Measurements from ENCODE around the gene NOA1. TPM values are rescaled to one million over a fixed set of nuclear protein-coding genes. Genes with fewer than 3 reads are reported as not detected.

Gene NOA1
- polyA plus RNA-seq, 1 donor from 2014 or later = 17.1 TPM

- H3K36me3 ChIP-seq (ENCODE audit: insufficient read depth, low read length) = peaks cover 11% of the 10 kb centered on the region
- peaks cover 8% of the 10 kb centered on the region for H3K79me2 ChIP-seq (replicated peaks; ENCODE audit: insufficient read depth, low read length)
- H2AFZ ChIP-seq (ENCODE audit: low read depth, low read length) = no peak overlapping the region
- no peaks in the 10 kb centered on the region for H3F3A ChIP-seq (ENCODE audit: insufficient read depth, low read length, poor library complexity, severe bottlenecking)
- no peaks in the 10 kb centered on the region for H4K20me1 ChIP-seq (ENCODE audit: insufficient read depth)
- H3K4me2 ChIP-seq (ENCODE audit: low read length) = no peak overlapping the region
- no peak overlapping the region for H3K4me3 ChIP-seq (ENCODE audit: low read length)
- H3K27ac ChIP-seq (ENCODE audit: low read length) = no peak overlapping the region
- H3K9me3 ChIP-seq (ENCODE audit: low read length) = no peaks in the 10 kb centered on the region
- no peak overlapping the region for H3K9ac ChIP-seq (ENCODE audit: low read length)
- no peaks in the 10 kb centered on the region for H3K27me3 ChIP-seq (ENCODE audit: insufficient read depth, low read depth, low read length)
- no peaks in the 10 kb centered on the region for H3K9me2 ChIP-seq (ENCODE audit: insufficient read depth, low read length)
- TF ChIP-seq MXI1 (conservative IDR thresholded peaks at IDR 0.05; ENCODE audit: poor library complexity, severe bottlenecking) (no peak), RAD21 (conservative IDR thresholded peaks at IDR 0.05) (no peak), SMC3 (conservative IDR thresholded peaks at IDR 0.05; ENCODE audit: poor library complexity) (no peak), POLR2AphosphoS5 (IDR thresholded peaks at IDR 0.05) (no peak), TAF1 (IDR thresholded peaks at IDR 0.05; ENCODE audit: low read depth) (no peak), EZH2 (IDR thresholded peaks at IDR 0.05; ENCODE audit: borderline replicate concordance, insufficient read depth, low read length, poor library complexity, severe bottlenecking) (no peak), EP300 (conservative IDR thresholded peaks at IDR 0.05; ENCODE audit: poor library complexity, severe bottlenecking) (no peak)
- TF ChIP-seq, protein P1, sequence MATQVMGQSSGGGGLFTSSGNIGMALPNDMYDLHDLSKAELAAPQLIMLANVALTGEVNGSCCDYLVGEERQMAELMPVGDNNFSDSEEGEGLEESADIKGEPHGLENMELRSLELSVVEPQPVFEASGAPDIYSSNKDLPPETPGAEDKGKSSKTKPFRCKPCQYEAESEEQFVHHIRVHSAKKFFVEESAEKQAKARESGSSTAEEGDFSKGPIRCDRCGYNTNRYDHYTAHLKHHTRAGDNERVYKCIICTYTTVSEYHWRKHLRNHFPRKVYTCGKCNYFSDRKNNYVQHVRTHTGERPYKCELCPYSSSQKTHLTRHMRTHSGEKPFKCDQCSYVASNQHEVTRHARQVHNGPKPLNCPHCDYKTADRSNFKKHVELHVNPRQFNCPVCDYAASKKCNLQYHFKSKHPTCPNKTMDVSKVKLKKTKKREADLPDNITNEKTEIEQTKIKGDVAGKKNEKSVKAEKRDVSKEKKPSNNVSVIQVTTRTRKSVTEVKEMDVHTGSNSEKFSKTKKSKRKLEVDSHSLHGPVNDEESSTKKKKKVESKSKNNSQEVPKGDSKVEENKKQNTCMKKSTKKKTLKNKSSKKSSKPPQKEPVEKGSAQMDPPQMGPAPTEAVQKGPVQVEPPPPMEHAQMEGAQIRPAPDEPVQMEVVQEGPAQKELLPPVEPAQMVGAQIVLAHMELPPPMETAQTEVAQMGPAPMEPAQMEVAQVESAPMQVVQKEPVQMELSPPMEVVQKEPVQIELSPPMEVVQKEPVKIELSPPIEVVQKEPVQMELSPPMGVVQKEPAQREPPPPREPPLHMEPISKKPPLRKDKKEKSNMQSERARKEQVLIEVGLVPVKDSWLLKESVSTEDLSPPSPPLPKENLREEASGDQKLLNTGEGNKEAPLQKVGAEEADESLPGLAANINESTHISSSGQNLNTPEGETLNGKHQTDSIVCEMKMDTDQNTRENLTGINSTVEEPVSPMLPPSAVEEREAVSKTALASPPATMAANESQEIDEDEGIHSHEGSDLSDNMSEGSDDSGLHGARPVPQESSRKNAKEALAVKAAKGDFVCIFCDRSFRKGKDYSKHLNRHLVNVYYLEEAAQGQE (IDR thresholded peaks at IDR 0.05; ENCODE audit: borderline replicate concordance) = no peak
- TF ChIP-seq, protein P2, sequence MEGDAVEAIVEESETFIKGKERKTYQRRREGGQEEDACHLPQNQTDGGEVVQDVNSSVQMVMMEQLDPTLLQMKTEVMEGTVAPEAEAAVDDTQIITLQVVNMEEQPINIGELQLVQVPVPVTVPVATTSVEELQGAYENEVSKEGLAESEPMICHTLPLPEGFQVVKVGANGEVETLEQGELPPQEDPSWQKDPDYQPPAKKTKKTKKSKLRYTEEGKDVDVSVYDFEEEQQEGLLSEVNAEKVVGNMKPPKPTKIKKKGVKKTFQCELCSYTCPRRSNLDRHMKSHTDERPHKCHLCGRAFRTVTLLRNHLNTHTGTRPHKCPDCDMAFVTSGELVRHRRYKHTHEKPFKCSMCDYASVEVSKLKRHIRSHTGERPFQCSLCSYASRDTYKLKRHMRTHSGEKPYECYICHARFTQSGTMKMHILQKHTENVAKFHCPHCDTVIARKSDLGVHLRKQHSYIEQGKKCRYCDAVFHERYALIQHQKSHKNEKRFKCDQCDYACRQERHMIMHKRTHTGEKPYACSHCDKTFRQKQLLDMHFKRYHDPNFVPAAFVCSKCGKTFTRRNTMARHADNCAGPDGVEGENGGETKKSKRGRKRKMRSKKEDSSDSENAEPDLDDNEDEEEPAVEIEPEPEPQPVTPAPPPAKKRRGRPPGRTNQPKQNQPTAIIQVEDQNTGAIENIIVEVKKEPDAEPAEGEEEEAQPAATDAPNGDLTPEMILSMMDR (IDR thresholded peaks at IDR 0.05; ENCODE audit: poor library complexity, severe bottlenecking) = no peak
Observed at GRCh38 chr4:56972389-56972788, 5.0 kb downstream of the NOA1 start.

- Histone ChIP-seq H3K4me3 (ENCODE audit: low read length) (no peak overlapping the region), H3K27ac (ENCODE audit: low read length) (no peak overlapping the region), H3F3A (ENCODE audit: insufficient read depth, low read length, poor library complexity, severe bottlenecking) (no peaks in the 10 kb centered on the region), H3K36me3 (ENCODE audit: insufficient read depth, low read length) (peaks cover 11% of the 10 kb centered on the region), H3K9ac (ENCODE audit: low read length) (no peak overlapping the region), H3K9me2 (ENCODE audit: insufficient read depth, low read length) (no peaks in the 10 kb centered on the region), H3K9me3 (ENCODE audit: low read length) (no peaks in the 10 kb centered on the region), H4K20me1 (ENCODE audit: insufficient read depth) (no peaks in the 10 kb centered on the region), H2AFZ (ENCODE audit: low read depth, low read length) (no peak overlapping the region), H3K79me2 (replicated peaks; ENCODE audit: insufficient read depth, low read length) (peaks cover 7% of the 10 kb centered on the region), H3K4me2 (ENCODE audit: low read length) (no peak overlapping the region), H3K27me3 (ENCODE audit: insufficient read depth, low read depth, low read length) (no peaks in the 10 kb centered on the region)
- TF ChIP-seq MXI1 (conservative IDR thresholded peaks at IDR 0.05; ENCODE audit: poor library complexity, severe bottlenecking) (no peak), EZH2 (IDR thresholded peaks at IDR 0.05; ENCODE audit: borderline replicate concordance, insufficient read depth, low read length, poor library complexity, severe bottlenecking) (no peak), TAF1 (IDR thresholded peaks at IDR 0.05; ENCODE audit: low read depth) (no peak), POLR2AphosphoS5 (IDR thresholded peaks at IDR 0.05) (no peak), SMC3 (conservative IDR thresholded peaks at IDR 0.05; ENCODE audit: poor library complexity) (no peak), EP300 (conservative IDR thresholded peaks at IDR 0.05; ENCODE audit: poor library complexity, severe bottlenecking) (no peak), RAD21 (conservative IDR thresholded peaks at IDR 0.05) (no peak)
- TF ChIP-seq, protein P2 (IDR thresholded peaks at IDR 0.05; ENCODE audit: poor library complexity, severe bottlenecking) = no peak
- TF ChIP-seq, protein P1 (IDR thresholded peaks at IDR 0.05; ENCODE audit: borderline replicate concordance) = no peak
Observed at GRCh38 chr4:56971383-56971782, 6.0 kb downstream of the NOA1 start.
